HCT116 (cell line): ENCODE measurements around the gene TTLL11. TPM values are rescaled to one million over a fixed set of nuclear protein-coding genes. Genes with fewer than 3 reads are reported as not detected.

Experiments
- ATAC-seq: fragments of 200-7000 bp; cut with Tn5 transposase; 2 replicates; pipeline ENCODE4 v1.9.1; 2020; ENCODE audit warnings: mild to moderate bottlenecking, moderate library complexity
- BruUV-seq: library from RNA; stranded (reverse); fragments of 400-500 nt; replicated peaks from 2 replicates; lab custom pipeline; 2021; lab: Mats Ljungman, UMichigan
- CTCF ChIA-PET: fragments of 300-600 bp; sonication (Branson Sonifier 250); formaldehyde crosslinking; loops from one replicate; lab custom pipeline; 2021; ENCODE audit warnings: antibody characterized with exemption; lab: Charles Lee
- POLR2A ChIA-PET: fragments of 300-600, 350-600 bp; sonication (Branson Sonifier 250); formaldehyde crosslinking; loops from one replicate; lab custom pipeline; 2021; ENCODE audit warnings: antibody characterized with exemption; lab: Charles Lee
- RAD21 ChIA-PET, 2 experiments: fragments of 300-600 bp; sonication (Branson Sonifier 250); formaldehyde crosslinking; loops; one replicate each; lab custom pipeline; 2023; ENCODE audit warnings: low total read pairs in 2 of 2; ENCODE audit not compliant: uncharacterized antibody in 2 of 2, unreplicated experiment in 2 of 2, low non-redundant PET in 1 of 2; lab: Charles Lee
- DNase-seq: peaks from one replicate; pipeline ENCODE4 v3.0.0-alpha.2; 2010; ENCODE audit warnings: low read depth, low spot score
- H2AFZ ChIP-seq: fragments of 200-600 bp; shearing (Covaris generic), sonication (generic); 2 replicates; pipeline ENCODE4 v1.6.1; 2017; ENCODE audit warnings: low read depth, mixed run types, mixed read lengths, antibody characterized with exemption, low read length; ENCODE audit not compliant: poor library complexity, severe bottlenecking
- H3K27ac ChIP-seq: 2 replicates; pipeline ENCODE4 v1.5.1; 2012; ENCODE audit warnings: low read depth, low read length
- H3K27me3 ChIP-seq: fragments of 200-600 bp; sonication (generic); 2 replicates; pipeline ENCODE4 v1.6.1; 2016; ENCODE audit warnings: mixed run types, low read length, mixed read lengths; ENCODE audit not compliant: insufficient read depth
- H3K36me3 ChIP-seq, 2 experiments: fragments of 200-500 bp in 1 of 2; fragments of 200-600 bp in 1 of 2; sonication (Bioruptor generic) in 1 of 2; sonication (generic) in 1 of 2; 2 replicates each; pipeline versions ENCODE4 v1.5.1 to v1.6.1; 2014 to 2016; ENCODE audit warnings: low read length in 2 of 2, inconsistent platforms in 1 of 2, mixed read lengths in 1 of 2, mixed run types in 1 of 2; ENCODE audit not compliant: insufficient read depth in 2 of 2, control insufficient read depth in 1 of 2
- H3K4me1 ChIP-seq, 2 experiments: fragments of 200-600 bp in 1 of 2; sonication (generic) in 1 of 2; 2 replicates each; pipeline versions ENCODE4 v1.5.1 to v1.6.1; 2012 to 2017; ENCODE audit warnings: low read length in 2 of 2, inconsistent platforms in 1 of 2, mild to moderate bottlenecking in 1 of 2, mixed read lengths in 1 of 2, mixed run types in 1 of 2, moderate library complexity in 1 of 2; ENCODE audit not compliant: insufficient read depth in 2 of 2, control insufficient read depth in 1 of 2
- H3K4me2 ChIP-seq: fragments of 200-600 bp; sonication (generic); 2 replicates; pipeline ENCODE4 v1.6.1; 2017; ENCODE audit warnings: mixed run types, low read length, mixed read lengths
- H3K4me3 ChIP-seq, 2 experiments: fragments of 200-600 bp in 1 of 2; sonication (generic) in 1 of 2; replicated peaks in 1 of 2; 2 replicates each; pipeline ENCODE4 v1.5.1; 2011 to 2016; ENCODE audit warnings: low read length in 2 of 2, control low read depth in 1 of 2, low read depth in 1 of 2, mild to moderate bottlenecking in 1 of 2, mixed read lengths in 1 of 2, mixed run types in 1 of 2
- H3K79me2 ChIP-seq: fragments of 200-600 bp; sonication (generic); 2 replicates; pipeline ENCODE4 v1.6.1; 2017; ENCODE audit warnings: mild to moderate bottlenecking, mixed run types, low read length, moderate library complexity, mixed read lengths; ENCODE audit not compliant: insufficient read depth
- H3K9ac ChIP-seq: fragments of 200-600 bp; sonication (generic); 2 replicates; pipeline ENCODE4 v1.6.1; 2016; ENCODE audit warnings: low read length, mixed read lengths
- H3K9me2 ChIP-seq: fragments of 200-600 bp; sonication (generic), shearing (Covaris generic); 2 replicates; pipeline ENCODE4 v1.6.1; 2017; ENCODE audit warnings: mixed run types, mild to moderate bottlenecking, moderate library complexity; ENCODE audit not compliant: insufficient read depth
- H3K9me3 ChIP-seq, 2 experiments: fragments of 200-500 bp in 1 of 2; fragments of 200-600 bp in 1 of 2; sonication (Bioruptor generic) in 1 of 2; sonication (generic) in 1 of 2; 2 replicates each; pipeline ENCODE4 v1.6.1; 2014 to 2017; ENCODE audit warnings: low read length in 2 of 2, mixed read lengths in 2 of 2, inconsistent platforms in 1 of 2, low read depth in 1 of 2, mild to moderate bottlenecking in 1 of 2, mixed run types in 1 of 2, moderate library complexity in 1 of 2; ENCODE audit not compliant: control insufficient read depth in 1 of 2, insufficient read depth in 1 of 2
- H4K20me1 ChIP-seq: fragments of 200-600 bp; sonication (generic), shearing (Covaris generic); 2 replicates; pipeline ENCODE4 v1.6.1; 2017; ENCODE audit warnings: mixed run types, mild to moderate bottlenecking, moderate library complexity; ENCODE audit not compliant: insufficient read depth
- ATF3 ChIP-seq: IDR thresholded peaks from 2 replicates; pipeline ENCODE4 v1.6.1; 2012
- CEBPB ChIP-seq: IDR thresholded peaks from 2 replicates; pipeline ENCODE4 v1.6.1; 2012; ENCODE audit warnings: low read depth
- CTCF ChIP-seq, 3 experiments: fragments of 200-600 bp in 1 of 3; sonication (generic) in 1 of 3; IDR thresholded peaks in 2 of 3; conservative IDR thresholded peaks in 1 of 3; 2 replicates each; pipeline ENCODE4 v1.5.1; 2012 to 2017; ENCODE audit warnings: low read depth in 2 of 3, low read length in 2 of 3, antibody characterized with exemption in 1 of 3, borderline replicate concordance in 1 of 3, control low read depth in 1 of 3, mild to moderate bottlenecking in 1 of 3, mixed read lengths in 1 of 3, mixed run types in 1 of 3, moderate library complexity in 1 of 3; ENCODE audit not compliant: insufficient read depth in 1 of 3
- ELF1 ChIP-seq: IDR thresholded peaks from 2 replicates; pipeline ENCODE4 v1.6.1; 2012; ENCODE audit warnings: low read depth, borderline replicate concordance
- EZH2 ChIP-seq: fragments of 200-600 bp; sonication (generic); IDR thresholded peaks from 2 replicates; pipeline ENCODE4 v1.6.1; 2017; ENCODE audit warnings: antibody characterized with exemption, mixed run types
- EZH2phosphoT487 ChIP-seq: fragments of 200-600 bp; IDR thresholded peaks from 2 replicates; pipeline ENCODE4 v1.6.1; 2018; ENCODE audit warnings: antibody characterized with exemption, borderline replicate concordance
- MAX ChIP-seq: IDR thresholded peaks from 2 replicates; pipeline ENCODE4 v1.6.1; 2012
- RAD21 ChIP-seq: IDR thresholded peaks from 2 replicates; pipeline ENCODE4 v1.6.1; 2012; ENCODE audit warnings: low read depth, mild to moderate bottlenecking
- REST ChIP-seq: IDR thresholded peaks from 2 replicates; pipeline ENCODE4 v1.6.1; 2012; ENCODE audit warnings: low read depth
- SP1 ChIP-seq: IDR thresholded peaks from 2 replicates; pipeline ENCODE4 v1.6.1; 2012; ENCODE audit warnings: low read depth
- TCF7L2 ChIP-seq: IDR thresholded peaks from 2 replicates; pipeline ENCODE4 v1.7.0; 2011; ENCODE audit warnings: borderline replicate concordance, inconsistent platforms; ENCODE audit not compliant: insufficient read depth, insufficient read length; ENCODE audit errors: extremely low read depth
- YY1 ChIP-seq: IDR thresholded peaks from 2 replicates; pipeline ENCODE4 v1.6.1; 2011; ENCODE audit warnings: low read length, low read depth, moderate library complexity, mild to moderate bottlenecking; ENCODE audit not compliant: insufficient replicate concordance; ENCODE audit errors: extremely low read depth
- ZBTB33 ChIP-seq: IDR thresholded peaks from 2 replicates; pipeline ENCODE4 v1.6.1; 2011; ENCODE audit warnings: mild to moderate bottlenecking, low read length, moderate library complexity; ENCODE audit not compliant: insufficient replicate concordance; ENCODE audit errors: extremely low read depth
- ZFX ChIP-seq: fragments of 450-650 bp; IDR thresholded peaks from 2 replicates; pipeline ENCODE4 v1.6.1; 2017
- ZNF274 ChIP-seq: fragments of 200-500 bp; sonication (Bioruptor generic); IDR thresholded peaks from 2 replicates; pipeline ENCODE4 v1.6.1; 2014; ENCODE audit warnings: mild to moderate bottlenecking, low read depth, low read length, inconsistent platforms
- intact Hi-C: fragments of 100-400 bp; cut with micrococcal nuclease; formaldehyde crosslinking; loops from 2 replicates; pipeline ENCODE4 v1.10.0; 2022
- total RNA-seq: library from RNA; stranded (reverse); gene quantifications from one replicate; pipeline ENCODE4 v1.2.1, GENCODE V29; 2021; ENCODE audit not compliant: unreplicated experiment

Gene TTLL11
- total RNA-seq, 1 experiment from 2014 or later: 2.2 TPM

- BruUV-seq: no TSS peak
- H3K4me2 ChIP-seq: no peak overlapping the region
- no peak overlapping the region for H3K27ac ChIP-seq
- no peaks in the 10 kb centered on the region for H3K79me2 ChIP-seq
- no peak overlapping the region for H3K4me3 ChIP-seq
- no peaks in the 10 kb centered on the region for H3K36me3 ChIP-seq
- peaks cover 2 to 7% of the 10 kb centered on the region in 2 experiments; a peak in 1 of 4 replicates for H3K4me1 ChIP-seq
- no peaks in the 10 kb centered on the region for H4K20me1 ChIP-seq
- no peak for ATAC-seq
- H2AFZ ChIP-seq: no peak overlapping the region
- CTCF ChIA-PET: no interaction called here
- no peak overlapping the region for H3K9ac ChIP-seq
- intact Hi-C loops: no loop called here
- no peaks in the 10 kb centered on the region for H3K9me2 ChIP-seq
- POLR2A ChIA-PET: no interaction called here
- TF ChIP-seq SP1 (no peak), YY1 (no peak), CEBPB (no peak), REST (no peak), ZFX (no peak), ZNF274 (no peak), ZBTB33 (no peak), ATF3 (no peak), RAD21 (no peak), ELF1 (no peak), CTCF (IDR thresholded peaks at IDR 0.05 in 2 of 3, conservative IDR thresholded peaks at IDR 0.05 in 1 of 3; ENCODE audit: borderline replicate concordance in 1 of 3, insufficient read depth in 1 of 3, low read depth in 2 of 3, low read length in 2 of 3) (no peak), TCF7L2 (no peak), EZH2 (no peak), MAX (no peak), EZH2phosphoT487 (no peak)
- RAD21 ChIA-PET: no interaction called here
- no peaks in the 10 kb centered on the region for H3K9me3 ChIP-seq
- DNase-seq: no peak
- no peaks in the 10 kb centered on the region; the same call in 1 of the 2 replicates for H3K27me3 ChIP-seq
Measured at GRCh38 chr9:121942866-121943382, 150.2 kb downstream of the TTLL11 start.
